Common myeloid progenitor, CD34-positive (primary cell): Measurements from ENCODE around the gene CCL26.

ENCODE experiments used
- CTCF ChIA-PET: fragments of 350-600 bp; sonication (Branson Sonifier 250); formaldehyde crosslinking; loops from one replicate; lab custom pipeline; 2021; ENCODE audit warnings: antibody characterized with exemption; lab: Charles Lee
- POLR2A ChIA-PET: fragments of 350-600 bp; sonication (Branson Sonifier 250); formaldehyde crosslinking; loops from one replicate; lab custom pipeline; 2021; ENCODE audit warnings: antibody characterized with exemption; lab: Charles Lee
- DNase-seq, 3 donors: peaks; one replicate each; pipeline versions ENCODE4 v3.0.0 to v3.0.0-alpha.2; 2013
- H3K27ac ChIP-seq, 2 experiments: 1 replicate in 1 of 2; 2 replicates in 1 of 2; pipeline ENCODE4 v1.7.0; 2013; ENCODE audit warnings: inconsistent platforms in 2 of 2, low read length in 2 of 2, mild to moderate bottlenecking in 2 of 2, low read depth in 1 of 2, moderate library complexity in 1 of 2; ENCODE audit not compliant: severe bottlenecking in 2 of 2, insufficient read depth in 1 of 2, poor library complexity in 1 of 2
- H3K27me3 ChIP-seq, 5 experiments: replicated peaks in 2 of 5; 1 replicate in 3 of 5; 2 replicates in 2 of 5; pipeline versions ENCODE4 v1.6.1 to v1.7.0; 2013; ENCODE audit warnings: low read length in 4 of 5, mild to moderate bottlenecking in 2 of 5, moderate library complexity in 2 of 5, inconsistent platforms in 1 of 5; ENCODE audit not compliant: insufficient read depth in 5 of 5, control insufficient read depth in 4 of 5
- H3K36me3 ChIP-seq, 4 experiments: 1 replicate in 2 of 4; 2 replicates in 2 of 4; pipeline versions ENCODE4 v1.6.1 to v1.7.0; 2013; ENCODE audit warnings: low read length in 3 of 4, control low read depth in 1 of 4, mild to moderate bottlenecking in 1 of 4; ENCODE audit not compliant: control insufficient read depth in 4 of 4, insufficient read depth in 4 of 4
- H3K4me1 ChIP-seq, 4 experiments: 1 replicate in 3 of 4; 2 replicates in 1 of 4; pipeline versions ENCODE4 v1.6.1 to v1.7.1; 2013; ENCODE audit warnings: low read length in 3 of 4, mild to moderate bottlenecking in 3 of 4, control low read depth in 1 of 4, inconsistent platforms in 1 of 4, moderate library complexity in 1 of 4; ENCODE audit not compliant: control insufficient read depth in 4 of 4, insufficient read depth in 4 of 4; ENCODE audit errors: control extremely low read depth in 1 of 4
- H3K4me3 ChIP-seq, 7 experiments: 1 replicate in 4 of 7; 2 replicates in 3 of 7; pipeline versions ENCODE4 v1.5.1 to v1.7.0; 2013; ENCODE audit warnings: mild to moderate bottlenecking in 7 of 7, low read length in 6 of 7, moderate library complexity in 6 of 7, inconsistent platforms in 2 of 7, low read depth in 2 of 7, control low read depth in 1 of 7; ENCODE audit not compliant: insufficient read depth in 4 of 7, control insufficient read depth in 1 of 7; ENCODE audit errors: extremely low read depth in 1 of 7
- H3K9me3 ChIP-seq, 5 experiments: 1 replicate in 4 of 5; 2 replicates in 1 of 5; pipeline versions ENCODE4 v1.6.1 to v1.7.1; 2013; ENCODE audit warnings: low read length in 4 of 5, mild to moderate bottlenecking in 2 of 5, inconsistent platforms in 1 of 5, low read depth in 1 of 5, moderate library complexity in 1 of 5; ENCODE audit not compliant: control insufficient read depth in 4 of 5, insufficient read depth in 2 of 5; ENCODE audit errors: control extremely low read depth in 1 of 5
- WGBS: methylation state at CpG from one replicate; pipeline ENCODE4 v1.1.5; 2013; ENCODE audit not compliant: insufficient coverage; 5-methylcytosine and 5-hydroxymethylcytosine counted together

Gene CCL26

GRCh38 chr7:75807452-75807851 lies 35.4 kb upstream of the CCL26 start:
- no peak for DNase-seq
- Histone ChIP-seq H3K27me3 (no peaks in the 10 kb centered on the region), H3K9me3 (peaks cover 1 to 18% (median 11%) of the 10 kb centered on the region in 5 experiments), H3K4me1 (no peaks in the 10 kb centered on the region), H3K4me3 (no peak overlapping the region), H3K36me3 (no peaks in the 10 kb centered on the region), H3K27ac (no peak overlapping the region)
- ChIA-PET POLR2A (no interaction called here), CTCF (no interaction called here)
- 94% methylated on average over 9 of the region's 9 CpGs for WGBS

GRCh38 chr7:75806560-75807307 lies 34.7 kb upstream of the CCL26 start:
- POLR2A ChIA-PET: no interaction called here

GRCh38 chr7:75804705-75805104 lies 32.7 kb upstream of the CCL26 start:
- no peak for DNase-seq

More at GRCh38 chr7:75806560-75807307, 34.7 kb upstream of the CCL26 start:
- H3K9me3 ChIP-seq: peaks cover 1 to 18% (median 11%) of the 10 kb centered on the region in 5 experiments
- WGBS: 100% methylated on average over 3 of the region's 4 CpGs
- no peak for DNase-seq
- H3K4me1 ChIP-seq: no peaks in the 10 kb centered on the region
- no peaks in the 10 kb centered on the region for H3K36me3 ChIP-seq
- no peaks in the 10 kb centered on the region for H3K27me3 ChIP-seq
- H3K4me3 ChIP-seq: no peak overlapping the region
- no peak overlapping the region for H3K27ac ChIP-seq
- CTCF ChIA-PET: no interaction called here

GRCh38 chr7:75804004-75804403 lies 32.0 kb upstream of the CCL26 start:
- Histone ChIP-seq H3K4me3 (no peak overlapping the region), H3K36me3 (no peaks in the 10 kb centered on the region), H3K9me3 (peaks cover 1 to 18% (median 11%) of the 10 kb centered on the region in 5 experiments), H3K27ac (no peak overlapping the region), H3K27me3 (no peaks in the 10 kb centered on the region), H3K4me1 (no peaks in the 10 kb centered on the region)
- 100% methylated on average over 1 of the region's 2 CpGs for WGBS
- DNase-seq: no peak
- CTCF ChIA-PET: no interaction called here
- POLR2A ChIA-PET: no interaction called here

More at GRCh38 chr7:75804705-75805104, 32.7 kb upstream of the CCL26 start:
- Histone ChIP-seq H3K9me3 (peaks cover 1 to 18% (median 11%) of the 10 kb centered on the region in 5 experiments), H3K4me1 (no peaks in the 10 kb centered on the region), H3K36me3 (no peaks in the 10 kb centered on the region), H3K27me3 (no peaks in the 10 kb centered on the region), H3K4me3 (no peak overlapping the region), H3K27ac (no peak overlapping the region)
- ChIA-PET CTCF (no interaction called here), POLR2A (no interaction called here)
- WGBS: 100% methylated on average over 3 of the region's 5 CpGs

DNA sequence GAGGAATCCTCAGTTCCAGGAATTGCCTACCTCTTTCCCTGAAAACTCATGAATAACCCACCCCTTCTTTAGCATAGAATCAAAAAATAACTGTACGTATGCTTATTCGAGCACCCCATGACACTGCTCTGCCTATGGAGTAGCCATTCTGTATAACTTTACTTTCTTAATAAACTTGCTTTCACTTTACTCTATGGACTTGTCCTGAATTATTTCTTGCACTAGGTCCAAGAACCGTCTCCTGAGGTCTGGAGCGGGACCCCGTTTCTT lies 30.5 kb upstream of the CCL26 start:
- H3K4me3 ChIP-seq: no peak overlapping the region
- no peaks in the 10 kb centered on the region for H3K27me3 ChIP-seq
- no peaks in the 10 kb centered on the region for H3K4me1 ChIP-seq
- H3K36me3 ChIP-seq: no peaks in the 10 kb centered on the region
- peaks cover 0 to 12% (median 9%) of the 10 kb centered on the region in 5 experiments for H3K9me3 ChIP-seq
- CTCF ChIA-PET: no interaction called here
- no peak overlapping the region for H3K27ac ChIP-seq
- DNase-seq: no peak
- 96% methylated on average over 2 of the region's 5 CpGs for WGBS
- POLR2A ChIA-PET: no interaction called here

DNA sequence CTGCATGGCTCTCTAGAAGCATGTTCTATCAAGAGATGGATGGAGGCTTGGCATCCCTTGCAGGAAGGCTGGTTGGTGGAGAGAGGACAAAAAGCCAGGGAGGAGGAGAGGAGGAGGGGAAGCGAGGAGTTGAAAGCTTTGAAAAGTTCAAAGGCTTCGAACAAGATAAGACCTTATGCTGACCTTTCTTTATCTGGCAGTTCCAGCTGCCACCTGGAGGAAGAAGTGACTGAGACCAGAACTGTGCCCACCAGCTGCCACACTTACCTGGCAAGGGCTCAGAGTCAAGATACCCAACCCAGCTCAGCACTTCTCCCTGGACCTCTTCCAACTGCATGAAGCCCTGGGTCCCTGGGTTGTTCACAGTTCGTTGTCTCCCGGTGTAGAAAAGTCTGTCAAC lies 26.8 kb upstream of the CCL26 start:
- H3K27ac ChIP-seq: no peak overlapping the region
- H3K4me3 ChIP-seq: no peak overlapping the region
- H3K4me1 ChIP-seq: no peaks in the 10 kb centered on the region
- POLR2A ChIA-PET: no interaction called here
- H3K9me3 ChIP-seq: no peaks in the 10 kb centered on the region
- H3K36me3 ChIP-seq: no peaks in the 10 kb centered on the region
- CTCF ChIA-PET: interaction anchor here (0.8 kb wide), 1 partner anchor 36 kb away, joined by 3 read pairs; no protein-coding TSS in a partner anchor
- 77% methylated on average over 4 of the region's 4 CpGs for WGBS
- H3K27me3 ChIP-seq: no peaks in the 10 kb centered on the region
- peak in 2 of 3 donors; percentile 31 to 54 for DNase-seq

- WGBS: 97% methylated on average over 5 of the region's 6 CpGs
- no peak overlapping the region for H3K27ac ChIP-seq
- no peak overlapping the region for H3K4me3 ChIP-seq
- H3K36me3 ChIP-seq: no peaks in the 10 kb centered on the region
- CTCF ChIA-PET: interaction anchor here (0.7 kb wide), 1 partner anchor 223 kb away, joined by 4 read pairs; no protein-coding TSS in a partner anchor
- no peaks in the 10 kb centered on the region for H3K9me3 ChIP-seq
- POLR2A ChIA-PET: no interaction called here
- H3K27me3 ChIP-seq: no peaks in the 10 kb centered on the region
- DNase-seq: no peak
- no peaks in the 10 kb centered on the region for H3K4me1 ChIP-seq
Measured at GRCh38 chr7:75796420-75796819, 24.4 kb upstream of the CCL26 start.
